Activated CD4-positive, alpha-beta T cell treated with anti-CD3 and anti-CD28 coated beads for 48 hours (primary cell): Measurements from ENCODE around the gene RFWD3.

Experiments
- DNase-seq: peaks from one replicate; pipeline ENCODE4 v3.0.0-alpha.2; 2020

The RFWD3 gene

DNA sequence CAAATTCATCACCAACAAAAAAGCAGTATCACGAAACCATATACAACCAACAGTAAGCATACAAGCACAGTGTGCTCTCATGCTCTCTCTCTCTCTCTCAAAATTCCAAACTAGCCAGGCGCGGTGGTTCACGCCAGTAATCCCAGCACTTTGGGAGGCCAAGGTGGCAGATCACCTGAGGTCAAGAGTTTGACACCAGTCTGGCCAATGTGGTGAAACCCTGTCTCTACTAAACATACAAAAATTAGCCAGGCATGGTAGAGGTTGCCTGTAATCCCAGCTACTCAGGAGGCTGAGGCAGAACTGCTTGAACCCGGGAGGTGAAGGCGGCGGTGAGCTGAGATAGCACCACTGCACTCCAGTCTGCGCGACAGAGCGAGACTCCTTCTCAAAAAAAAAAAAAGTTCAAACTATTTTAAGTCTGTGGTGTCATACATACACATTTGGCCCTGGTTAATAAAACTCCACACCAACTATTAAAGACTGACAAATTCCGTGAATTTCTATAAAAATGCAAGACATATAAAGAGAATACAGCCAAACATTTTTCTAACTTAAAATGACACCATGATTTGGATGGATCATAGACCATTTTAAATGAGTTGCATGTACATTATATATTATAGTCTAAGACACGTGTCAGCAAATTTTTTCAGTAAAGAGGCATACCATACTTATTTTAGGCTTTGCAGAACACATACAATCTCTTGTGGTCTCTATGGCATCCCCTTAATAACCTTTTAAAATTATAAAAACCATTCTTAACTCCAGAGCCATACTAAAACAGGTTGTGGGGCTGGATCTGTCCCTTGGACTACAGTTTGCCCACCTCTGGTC is 90.7 kb downstream of the RFWD3 start:
- no peak for DNase-seq

DNA sequence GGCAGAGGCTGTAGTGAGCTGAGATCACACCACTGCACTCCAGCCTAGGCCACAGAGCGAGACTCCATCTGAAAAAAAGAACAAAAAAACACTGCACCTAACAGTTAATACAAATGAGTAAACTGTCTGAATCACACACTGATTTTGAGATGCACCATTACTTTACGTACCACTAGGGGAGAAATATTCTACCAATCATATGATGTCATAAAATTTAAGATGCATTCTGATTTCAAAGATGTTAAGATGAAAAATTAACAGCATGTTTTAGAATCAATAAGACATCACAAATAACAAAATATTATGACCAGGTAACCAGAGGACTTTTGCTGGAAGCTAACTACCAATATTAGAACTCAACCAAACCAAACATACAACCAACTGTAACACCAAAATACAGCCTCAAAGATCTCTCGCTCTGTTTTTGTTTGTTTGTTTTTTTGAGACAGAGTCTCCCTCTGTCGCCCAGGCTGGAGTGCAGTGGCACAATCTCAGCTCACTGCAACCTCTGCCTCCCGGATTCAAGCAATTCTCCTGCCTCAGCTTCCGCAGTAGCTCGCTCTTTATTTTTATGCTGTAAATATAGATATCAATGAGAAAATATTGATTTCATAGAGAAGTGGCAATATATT is 91.4 kb downstream of the RFWD3 start:
- DNase-seq = no peak

DNA sequence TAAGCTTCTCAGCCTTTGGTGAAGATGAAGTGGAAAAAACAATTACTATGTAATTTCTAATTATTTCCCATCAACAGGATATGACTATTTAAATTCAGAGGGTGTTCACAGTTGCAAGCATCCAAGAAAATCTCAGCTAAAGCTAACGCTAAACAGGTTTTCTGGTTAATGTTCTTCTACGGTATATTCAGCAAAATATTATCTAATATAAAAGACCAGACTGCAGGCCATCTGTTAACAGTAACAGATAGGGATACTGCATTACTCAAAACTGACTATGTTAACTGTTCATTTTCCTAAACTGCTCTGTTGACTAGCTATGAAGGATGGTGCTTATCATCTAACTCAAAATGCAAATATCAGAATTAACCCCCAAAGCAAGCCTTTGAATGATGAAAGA is 92.5 kb downstream of the RFWD3 start:
- DNase-seq = no peak

DNA sequence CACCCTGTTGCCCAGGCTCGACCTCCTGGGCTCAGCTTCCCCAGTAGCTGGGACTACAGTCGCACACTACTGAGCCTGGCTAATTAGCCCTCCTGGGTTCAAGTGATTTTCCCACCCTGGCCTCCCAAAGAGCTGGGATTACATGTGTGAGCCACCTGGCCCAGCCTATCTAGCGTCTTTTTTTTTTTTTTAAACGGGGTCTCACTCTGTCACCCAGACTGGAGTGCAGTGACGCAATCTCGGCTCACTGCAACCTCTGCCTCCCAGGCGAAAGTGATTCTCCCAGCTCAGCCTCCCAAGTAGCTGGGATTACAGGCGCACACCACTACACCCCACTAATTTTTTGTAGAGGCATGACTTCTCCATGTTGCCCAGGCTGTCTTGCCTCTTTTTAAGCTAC is 93.1 kb downstream of the RFWD3 start:
- no peak for DNase-seq
